Measurements from ENCODE around the gene PRAMEF8.
"Not testable (repeated sequence)": the region's sequence is repeated elsewhere in the genome, so short reads cannot be mapped to it uniquely, and the experiment has no call there.

PRAMEF8 gene

GRCh38 chr1:13243536-13244263 lies 41.2 kb downstream of the PRAMEF8 start:
- not testable (repeated sequence) for H3K4me1 ChIP-seq (ENCODE audit: insufficient read depth, low read length); H3K9me3 ChIP-seq (ENCODE audit: low read length); H3K36me3 ChIP-seq (ENCODE audit: insufficient read depth, low read length); H2AFZ ChIP-seq (ENCODE audit: low read depth, low read length); H3K27me3 ChIP-seq (ENCODE audit: insufficient read depth, low read length); H3K4me3 ChIP-seq (ENCODE audit: low read length)

DNA sequence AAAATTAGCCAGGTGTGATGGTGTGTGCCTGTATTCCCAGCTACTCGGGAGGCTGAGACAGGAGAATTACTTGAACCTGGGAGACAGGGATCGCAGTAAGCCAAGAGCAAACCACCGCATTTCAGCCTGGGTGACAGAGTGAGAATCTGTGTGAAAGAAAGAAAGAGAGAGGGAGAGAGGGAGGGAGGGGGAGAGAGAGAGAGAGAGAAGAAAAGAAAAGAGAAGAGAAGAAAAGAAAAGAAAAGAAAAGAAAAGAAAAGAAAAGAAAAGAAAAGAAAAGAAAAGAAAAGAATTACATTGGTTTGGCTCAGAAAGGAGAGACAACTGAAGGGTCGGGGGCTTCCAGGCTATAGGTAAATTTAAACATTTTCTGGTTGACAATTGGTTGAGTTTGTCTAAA lies 45.3 kb downstream of the PRAMEF8 start:
- not testable (repeated sequence) for H3K27me3 ChIP-seq (ENCODE audit: insufficient read depth, low read length); H3K4me3 ChIP-seq (ENCODE audit: low read length); H3K36me3 ChIP-seq (ENCODE audit: insufficient read depth, low read length)

GRCh38 chr1:13237572-13237971 lies 47.4 kb downstream of the PRAMEF8 start:
- not testable (repeated sequence) for H2AFZ ChIP-seq (ENCODE audit: low read depth, low read length); H3K4me3 ChIP-seq (ENCODE audit: low read length); H3K27me3 ChIP-seq (ENCODE audit: insufficient read depth, low read length); H3K4me1 ChIP-seq (ENCODE audit: insufficient read depth, low read length); H3K9me3 ChIP-seq (ENCODE audit: low read length); H3K36me3 ChIP-seq (ENCODE audit: insufficient read depth, low read length)

More for the DNA sequence above, 45.3 kb downstream of the PRAMEF8 start:
- H3K4me1 ChIP-seq (ENCODE audit: insufficient read depth, low read length); H2AFZ ChIP-seq (ENCODE audit: low read depth, low read length); H3K9me3 ChIP-seq (ENCODE audit: low read length): not testable (repeated sequence)

- H3K4me1 ChIP-seq (ENCODE audit: insufficient read depth, low read length); H3K4me3 ChIP-seq (ENCODE audit: low read length); H3K36me3 ChIP-seq (ENCODE audit: insufficient read depth, low read length); H2AFZ ChIP-seq (ENCODE audit: low read depth, low read length); H3K9me3 ChIP-seq (ENCODE audit: low read length); H3K27me3 ChIP-seq (ENCODE audit: insufficient read depth, low read length): not testable (repeated sequence)
These were observed 50.9 kb downstream of the PRAMEF8 start for GRCh38 chr1:13234057-13234456.

- H3K36me3 ChIP-seq (ENCODE audit: insufficient read depth, low read length); H3K4me1 ChIP-seq (ENCODE audit: insufficient read depth, low read length); H2AFZ ChIP-seq (ENCODE audit: low read depth, low read length); H3K4me3 ChIP-seq (ENCODE audit: low read length); H3K27me3 ChIP-seq (ENCODE audit: insufficient read depth, low read length); H3K9me3 ChIP-seq (ENCODE audit: low read length): not testable (repeated sequence)
These were observed 52.9 kb downstream of the PRAMEF8 start for GRCh38 chr1:13232056-13232455.

Measured in neuron (in vitro differentiated cells).